Activated CD4-positive, alpha-beta memory T cell treated with anti-CD3 and anti-CD28 coated beads for 36 hours (primary cell): Measurements from ENCODE around the gene EML6. TPM values are rescaled to one million over a fixed set of nuclear protein-coding genes. Genes with fewer than 3 reads are reported as not detected.

Source experiments
- CTCF ChIA-PET: fragments of 350-600 bp; sonication (Branson Sonifier 250); formaldehyde crosslinking; loops from one replicate; lab custom pipeline; 2021; ENCODE audit warnings: antibody characterized with exemption, inconsistent platforms; lab: Charles Lee
- POLR2A ChIA-PET: fragments of 350-600 bp; sonication (Branson Sonifier 250); formaldehyde crosslinking; loops from one replicate; lab custom pipeline; 2021; ENCODE audit warnings: antibody characterized with exemption; lab: Charles Lee
- DNase-seq: peaks from one replicate; pipeline ENCODE4 v3.0.0-alpha.2; 2020
- H3K27ac Mint-ChIP-seq: one replicate; pipeline ENCODE4 v1.8.0; 2021; ENCODE audit warnings: mixed read lengths
- H3K27me3 Mint-ChIP-seq: one replicate; pipeline ENCODE4 v1.8.0; 2021; ENCODE audit warnings: mixed read lengths
- H3K36me3 Mint-ChIP-seq: one replicate; pipeline ENCODE4 v1.8.0; 2021; ENCODE audit warnings: mixed read lengths
- H3K4me1 Mint-ChIP-seq: one replicate; pipeline ENCODE4 v1.8.0; 2021; ENCODE audit warnings: low read depth, mixed read lengths
- H3K4me3 Mint-ChIP-seq: one replicate; pipeline ENCODE4 v1.8.0; 2021; ENCODE audit warnings: mild to moderate bottlenecking, mixed read lengths
- H3K9me3 Mint-ChIP-seq: one replicate; pipeline ENCODE4 v1.8.0; 2021; ENCODE audit warnings: mixed read lengths
- intact Hi-C: fragments of 100-400 bp; cut with micrococcal nuclease; formaldehyde crosslinking; loops from one replicate; pipeline ENCODE4 v1.15.1; 2023
- total RNA-seq, 2 experiments: library from RNA; stranded (reverse); gene quantifications; one replicate each; pipeline ENCODE4 v1.2.3, GENCODE V29; 2021

The EML6 gene
- total RNA-seq, result under 1 TPM; 0.46 to 0.50 TPM

DNA sequence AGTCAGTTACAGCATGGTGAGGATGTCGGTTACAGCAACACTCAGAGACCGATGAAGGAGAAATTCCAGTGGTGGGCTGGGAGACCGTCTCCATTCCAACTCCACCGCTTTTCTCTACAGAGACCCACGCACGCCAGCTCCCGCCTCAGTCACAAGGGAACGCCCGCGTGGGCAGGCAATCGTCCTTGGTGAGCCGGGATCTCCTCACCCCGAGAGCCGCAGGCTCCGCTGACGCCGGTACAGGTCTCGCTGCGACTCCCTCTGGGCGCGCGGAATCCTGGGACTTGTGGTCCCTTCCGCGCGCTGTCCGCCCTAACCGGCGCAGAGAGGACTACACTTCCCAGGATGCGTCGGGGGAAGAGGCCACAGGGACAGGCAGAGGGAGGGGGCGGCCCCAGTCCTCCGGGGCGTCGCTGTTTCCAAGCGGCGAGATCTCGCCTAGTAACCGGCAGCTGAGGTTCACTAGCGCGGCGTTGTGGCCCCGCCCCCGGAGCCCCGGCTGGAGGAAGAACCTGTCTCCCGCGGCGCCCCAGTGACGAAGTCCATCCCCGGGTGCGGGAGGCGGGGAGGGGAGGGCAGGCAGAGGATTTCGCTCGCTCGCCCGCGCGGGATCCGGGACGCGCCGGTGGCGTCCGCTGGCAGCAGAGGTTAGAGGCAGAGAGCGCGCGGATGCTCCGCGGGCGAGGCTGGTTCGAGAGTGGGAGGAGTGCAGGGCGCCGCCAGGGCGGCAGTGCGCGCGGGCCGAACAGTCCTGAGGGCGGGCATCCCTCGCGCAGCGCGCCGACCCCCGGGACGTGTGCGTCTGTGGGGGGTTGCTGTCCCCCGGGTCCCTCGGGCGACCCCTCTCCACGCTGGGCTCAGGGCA, at the start of gene EML6:
Gene EML6, plus strand, starts transcription at position 532 of the 865 bp plus-strand sequence. CDS start 1,400 bp downstream, outside the sequence.
- DNase-seq, result peak; percentile 99
- Mint-ChIP-seq H3K9me3 (no peaks in the 10 kb centered on the region), H3K4me1 (peaks cover 12% of the 10 kb centered on the region), H3K27ac (peak within 1 kb of the TSS; percentile 34), H3K4me3 (peak within 1 kb of the TSS; percentile 85), H3K36me3 (no peaks in the 10 kb centered on the region), H3K27me3 (peaks cover 31% of the 10 kb centered on the region)
- ChIA-PET CTCF (interaction anchor here (0.8 to 3.2 kb wide), 7 partner anchors 18 to 199 kb away, joined by 3 to 20 read pairs (median 6); no protein-coding TSS in a partner anchor), POLR2A (interaction anchor here (0.6 to 1.3 kb wide), 3 partner anchors 34 to 164 kb away, joined by 3 to 4 read pairs (median 4); no protein-coding TSS in a partner anchor)
- intact Hi-C loops, result loop anchor here (1.0 to 10.0 kb wide), 13 partner anchors 43 to 959 kb away; partner anchors contain the start of genes ACYP2, CFAP36, CHAC2 and CLHC1

DNA sequence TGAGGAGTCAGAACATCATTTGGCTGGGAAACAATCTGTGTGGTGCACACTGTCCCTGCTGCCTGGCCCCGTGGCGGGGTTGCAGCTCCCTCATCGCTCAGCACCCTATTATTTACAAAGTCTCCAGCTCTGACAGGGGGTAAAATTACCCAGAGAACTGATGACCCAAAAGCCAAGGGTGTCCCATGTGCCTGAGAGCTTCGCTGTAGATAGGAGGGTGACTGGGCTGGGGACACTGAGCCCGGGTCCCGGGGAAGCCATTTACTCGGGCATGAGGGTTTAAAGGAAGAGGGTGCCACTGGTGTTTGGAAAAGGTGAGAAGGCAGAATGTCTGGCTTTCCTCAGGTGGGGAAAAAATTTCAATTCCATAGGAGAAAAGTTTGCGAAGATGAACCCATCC, 48.2 kb upstream of the EML6 start:
- intact Hi-C loops, result no loop called here
- DNase-seq, result no peak
- H3K9me3 Mint-ChIP-seq, result no peaks in the 10 kb centered on the region
- H3K27me3 Mint-ChIP-seq, result peaks cover 42% of the 10 kb centered on the region
- no peak overlapping the region for H3K4me3 Mint-ChIP-seq
- ChIA-PET CTCF (interaction anchor here (6.2 to 7.5 kb wide), 2 partner anchors 11 to 30 kb away, joined by 36 to 76 read pairs; no protein-coding TSS in a partner anchor), POLR2A (no interaction called here)
- H3K27ac Mint-ChIP-seq, result no peak overlapping the region
- peaks cover 19% of the 10 kb centered on the region for H3K4me1 Mint-ChIP-seq
- peaks cover 5% of the 10 kb centered on the region for H3K36me3 Mint-ChIP-seq

DNA sequence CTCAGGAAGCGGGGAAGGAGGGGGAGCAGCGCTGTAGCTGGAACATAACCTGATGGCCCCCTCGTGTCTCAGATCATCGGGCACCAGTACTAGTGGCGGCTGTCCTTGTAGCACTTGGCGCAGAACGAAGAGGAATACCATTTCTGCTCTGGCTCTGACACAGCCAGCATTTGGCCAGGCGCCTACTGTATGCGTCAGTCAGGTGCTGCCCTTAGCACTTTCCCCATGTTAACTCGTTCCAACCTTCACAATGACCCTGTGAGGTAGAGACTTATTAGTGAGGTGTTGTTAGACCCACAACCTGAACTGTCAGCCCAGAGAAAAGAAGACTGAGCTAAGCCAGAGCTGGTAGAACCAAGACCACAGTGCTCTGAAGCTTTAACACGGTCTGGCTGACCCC, 47.7 kb upstream of the EML6 start:
- Mint-ChIP-seq H3K27ac (no peak overlapping the region), H3K4me3 (no peak overlapping the region), H3K9me3 (no peaks in the 10 kb centered on the region), H3K4me1 (peaks cover 23% of the 10 kb centered on the region), H3K36me3 (peaks cover 5% of the 10 kb centered on the region), H3K27me3 (peaks cover 42% of the 10 kb centered on the region)
- no peak for DNase-seq
- ChIA-PET CTCF (interaction anchor here (0.7 to 7.5 kb wide), 3 partner anchors 12 to 34 kb away, joined by 3 to 76 read pairs (median 36); no protein-coding TSS in a partner anchor), POLR2A (no interaction called here)
- intact Hi-C loops, result no loop called here

DNA sequence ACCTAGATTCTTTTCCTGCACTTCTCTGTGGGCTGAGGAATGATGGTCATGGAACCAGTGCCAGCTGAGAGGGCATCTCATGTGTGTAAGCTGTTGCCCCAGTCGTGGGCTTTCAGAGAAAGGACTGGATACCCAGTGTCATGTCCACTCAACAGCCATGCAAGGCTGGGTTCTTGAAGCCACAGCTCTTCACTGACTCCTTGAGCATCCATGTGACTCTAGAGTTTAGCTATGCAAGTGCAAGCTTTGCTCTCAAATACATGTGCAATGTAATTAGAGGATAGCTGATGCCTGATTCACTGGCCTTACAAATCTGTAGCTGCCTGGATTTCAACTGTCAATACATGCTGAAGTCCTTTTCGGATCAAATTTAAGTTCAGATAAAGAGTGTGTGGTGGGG, 46.8 kb upstream of the EML6 start:
- H3K4me1 Mint-ChIP-seq, result peaks cover 32% of the 10 kb centered on the region
- DNase-seq, result no peak
- CTCF ChIA-PET, result interaction anchor here (0.7 to 7.5 kb wide), 4 partner anchors 13 to 33 kb away, joined by 3 to 76 read pairs (median 20); no protein-coding TSS in a partner anchor
- peaks cover 3% of the 10 kb centered on the region for H3K9me3 Mint-ChIP-seq
- no peaks in the 10 kb centered on the region for H3K36me3 Mint-ChIP-seq
- POLR2A ChIA-PET, result interaction anchor here (0.5 kb wide), 1 partner anchor 800 kb away, joined by 3 read pairs; no protein-coding TSS in a partner anchor
- H3K27ac Mint-ChIP-seq, result no peak overlapping the region
- H3K27me3 Mint-ChIP-seq, result peaks cover 48% of the 10 kb centered on the region
- intact Hi-C loops, result no loop called here
- H3K4me3 Mint-ChIP-seq, result no peak overlapping the region

DNA sequence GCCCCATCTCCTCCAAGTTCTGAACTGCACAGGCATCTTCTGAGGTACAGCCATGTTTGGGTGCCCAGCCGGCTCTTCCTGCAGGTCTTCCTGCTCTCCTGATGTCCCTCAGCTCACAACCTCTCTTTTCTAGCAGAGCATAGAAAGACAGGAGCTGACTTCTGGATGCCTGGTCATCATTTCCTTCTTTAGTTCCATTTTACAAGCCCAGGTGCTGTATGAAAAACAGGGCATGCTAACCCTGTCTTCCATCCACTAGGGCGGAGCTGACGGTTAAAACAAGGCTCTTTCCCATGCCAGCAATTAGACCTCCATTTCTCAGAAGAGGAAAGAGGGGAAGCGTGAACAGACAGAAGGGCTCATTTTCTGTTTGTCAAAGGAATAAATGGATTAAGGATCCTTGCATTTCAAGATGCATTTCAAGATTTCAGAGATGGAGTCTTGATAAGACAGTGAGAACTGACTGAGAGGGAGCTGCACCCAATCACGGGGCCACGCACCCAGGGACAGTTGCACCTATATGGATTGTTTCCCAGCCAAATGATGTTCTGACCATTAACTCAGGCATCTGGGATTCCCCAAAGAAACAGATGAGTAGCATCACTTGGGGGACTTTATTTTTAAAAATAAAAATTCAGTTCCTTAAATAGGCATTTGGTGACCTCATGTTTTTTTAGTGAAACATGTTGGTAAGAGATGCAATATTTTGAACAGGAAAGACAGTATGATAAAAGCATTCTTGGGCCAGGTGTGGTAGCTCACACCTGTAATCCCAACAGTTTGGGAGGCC, 45.8 kb upstream of the EML6 start:
- ChIA-PET CTCF (interaction anchor here (1.5 to 7.5 kb wide), 3 partner anchors 14 to 30 kb away, joined by 5 to 76 read pairs (median 36); no protein-coding TSS in a partner anchor), POLR2A (no interaction called here)
- H3K27ac Mint-ChIP-seq, result no peak overlapping the region
- no peaks in the 10 kb centered on the region for H3K36me3 Mint-ChIP-seq
- no peak overlapping the region for H3K4me3 Mint-ChIP-seq
- intact Hi-C loops, result no loop called here
- no peak for DNase-seq
- H3K9me3 Mint-ChIP-seq, result peaks cover 4% of the 10 kb centered on the region
- peaks cover 34% of the 10 kb centered on the region for H3K4me1 Mint-ChIP-seq
- peaks cover 49% of the 10 kb centered on the region for H3K27me3 Mint-ChIP-seq

DNA sequence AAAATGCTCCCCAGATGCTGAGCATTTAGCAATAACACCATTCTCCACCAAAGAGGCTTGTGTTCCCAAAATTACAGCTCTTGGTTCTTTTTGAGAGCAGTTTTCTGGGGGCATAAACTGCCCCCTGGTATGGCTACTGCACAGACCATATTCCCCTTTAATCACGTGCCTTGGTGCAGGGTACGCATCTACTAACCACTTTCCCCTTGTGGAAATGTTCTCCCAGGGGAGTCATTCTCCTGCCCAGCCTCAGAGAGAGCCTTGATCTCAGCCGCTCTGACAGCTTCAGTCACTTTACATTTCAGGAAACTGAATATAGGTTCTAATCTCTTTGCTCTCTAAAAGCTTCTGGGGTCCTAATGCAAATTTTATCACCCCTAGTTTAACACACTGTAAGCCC, 44.7 kb upstream of the EML6 start:
- Mint-ChIP-seq H3K4me3 (no peak overlapping the region), H3K36me3 (no peaks in the 10 kb centered on the region), H3K9me3 (peaks cover 4% of the 10 kb centered on the region), H3K27me3 (peaks cover 54% of the 10 kb centered on the region), H3K4me1 (peaks cover 24% of the 10 kb centered on the region), H3K27ac (no peak overlapping the region)
- POLR2A ChIA-PET, result no interaction called here
- DNase-seq, result no peak
- intact Hi-C loops, result no loop called here
- CTCF ChIA-PET, result interaction anchor here (1.2 to 7.5 kb wide), 4 partner anchors 15 to 160 kb away, joined by 3 to 76 read pairs (median 31); no protein-coding TSS in a partner anchor

DNA sequence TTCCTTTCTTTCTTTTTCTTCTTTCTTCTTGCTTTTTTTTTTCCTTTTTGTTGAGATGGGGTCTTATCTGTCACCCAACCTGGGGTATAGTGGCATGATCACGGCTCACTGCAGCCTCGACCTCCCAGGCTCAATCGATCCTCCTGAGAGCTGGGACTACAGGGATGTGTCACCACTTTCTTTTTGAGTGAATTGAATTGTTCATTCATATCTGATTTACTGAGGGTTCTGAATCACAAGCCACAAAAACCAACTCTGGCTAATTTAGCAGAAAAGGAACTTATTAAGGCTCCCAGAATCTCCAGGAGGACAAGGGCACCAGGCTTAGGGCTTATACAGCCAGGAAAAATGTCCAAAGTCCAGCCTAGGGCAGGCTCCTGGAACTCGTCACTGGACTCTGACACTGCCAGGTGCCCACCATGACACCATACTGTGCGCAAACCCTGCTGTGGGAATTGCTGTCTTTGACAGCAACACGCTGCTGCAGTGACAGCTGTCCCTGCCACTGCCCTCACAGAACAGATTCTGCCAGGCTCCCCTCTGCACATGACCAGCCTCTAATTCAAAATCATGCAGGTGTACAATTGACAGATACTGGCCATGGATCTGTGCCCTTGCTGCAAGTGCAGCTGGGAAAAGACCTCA, 42.9 kb upstream of the EML6 start:
- H3K4me3 Mint-ChIP-seq, result peak overlapping the region; percentile 47
- no peaks in the 10 kb centered on the region for H3K36me3 Mint-ChIP-seq
- POLR2A ChIA-PET, result interaction anchor here (1.1 to 1.6 kb wide), 3 partner anchors 22 to 108 kb away, joined by 3 to 5 read pairs (median 5); no protein-coding TSS in a partner anchor
- H3K27me3 Mint-ChIP-seq, result peaks cover 68% of the 10 kb centered on the region
- peaks cover 21% of the 10 kb centered on the region for H3K4me1 Mint-ChIP-seq
- intact Hi-C loops, result loop anchor here (1.0 to 5.0 kb wide), 7 partner anchors 8 to 713 kb away; partner anchors contain the start of gene EML6
- CTCF ChIA-PET, result interaction anchor here (1.1 to 7.5 kb wide), 6 partner anchors 16 to 157 kb away, joined by 3 to 76 read pairs (median 18); no protein-coding TSS in a partner anchor
- no peak overlapping the region for H3K27ac Mint-ChIP-seq
- peak; percentile 65 for DNase-seq
- peaks cover 4% of the 10 kb centered on the region for H3K9me3 Mint-ChIP-seq

DNA sequence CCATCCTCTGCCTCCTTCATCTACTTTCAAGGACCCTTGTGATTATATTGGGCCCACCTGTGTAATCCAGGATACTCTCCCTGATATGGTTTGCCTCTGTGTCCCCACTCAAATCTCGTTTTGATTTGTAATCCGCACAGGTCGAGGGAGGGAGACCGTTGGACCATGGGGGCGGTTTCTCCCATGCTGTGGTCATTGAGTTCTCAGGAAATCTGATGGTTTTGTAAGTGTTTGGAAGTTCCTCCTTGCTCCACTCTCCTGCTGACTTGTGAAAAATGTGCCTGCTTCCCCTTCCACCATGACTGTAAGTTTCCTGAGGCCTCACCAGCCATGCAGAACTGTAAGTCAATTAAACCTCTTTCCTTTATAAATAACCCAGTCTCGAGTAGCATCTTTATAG, 42.0 kb upstream of the EML6 start:
- Mint-ChIP-seq H3K4me3 (no peak overlapping the region), H3K27ac (no peak overlapping the region)
- POLR2A ChIA-PET, result interaction anchor here (0.6 to 1.6 kb wide), 2 partner anchors 23 to 581 kb away, joined by 4 to 5 read pairs; no protein-coding TSS in a partner anchor

DNA sequence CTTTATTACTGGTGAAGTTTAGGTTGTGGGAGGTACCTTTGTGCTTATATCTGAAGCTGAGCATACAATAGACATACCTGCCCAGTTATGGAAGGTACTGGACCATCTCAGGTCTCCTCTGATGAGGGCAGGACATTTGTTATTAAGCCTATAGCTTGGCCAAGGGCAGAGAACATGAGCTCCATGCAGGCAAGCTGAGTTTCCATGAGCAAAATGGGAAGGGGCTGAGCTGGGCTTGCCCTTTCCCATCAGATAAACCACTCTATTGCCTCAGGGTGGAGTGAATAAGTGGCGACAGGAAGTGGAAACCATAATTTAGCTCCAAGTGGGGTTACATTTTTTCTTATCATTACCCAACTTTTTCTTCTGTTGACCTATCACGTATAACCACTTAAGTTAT, 39.9 kb upstream of the EML6 start:
- H3K9me3 Mint-ChIP-seq, result peaks cover 4% of the 10 kb centered on the region
- H3K36me3 Mint-ChIP-seq, result no peaks in the 10 kb centered on the region
- no peak overlapping the region for H3K27ac Mint-ChIP-seq
- H3K4me3 Mint-ChIP-seq, result no peak overlapping the region
- ChIA-PET POLR2A (no interaction called here), CTCF (interaction anchor here (0.7 to 4.9 kb wide), 4 partner anchors 8 to 31 kb away, joined by 3 to 26 read pairs (median 4); no protein-coding TSS in a partner anchor)
- intact Hi-C loops, result loop anchor here (5.0 kb wide), 1 partner anchor 716 kb away; no protein-coding TSS in a partner anchor
- H3K27me3 Mint-ChIP-seq, result peaks cover 50% of the 10 kb centered on the region
- no peak for DNase-seq
- peaks cover 26% of the 10 kb centered on the region for H3K4me1 Mint-ChIP-seq

More for the DNA sequence above, 42.0 kb upstream of the EML6 start:
- intact Hi-C loops, result loop anchor here (2.0 to 5.0 kb wide), 2 partner anchors 17 to 714 kb away; no protein-coding TSS in a partner anchor
- peaks cover 4% of the 10 kb centered on the region for H3K9me3 Mint-ChIP-seq
- peaks cover 21% of the 10 kb centered on the region for H3K4me1 Mint-ChIP-seq
- peaks cover 64% of the 10 kb centered on the region for H3K27me3 Mint-ChIP-seq
- no peak for DNase-seq
- CTCF ChIA-PET, result interaction anchor here (1.1 to 7.5 kb wide), 6 partner anchors 17 to 158 kb away, joined by 3 to 76 read pairs (median 18); no protein-coding TSS in a partner anchor
- no peaks in the 10 kb centered on the region for H3K36me3 Mint-ChIP-seq

DNA sequence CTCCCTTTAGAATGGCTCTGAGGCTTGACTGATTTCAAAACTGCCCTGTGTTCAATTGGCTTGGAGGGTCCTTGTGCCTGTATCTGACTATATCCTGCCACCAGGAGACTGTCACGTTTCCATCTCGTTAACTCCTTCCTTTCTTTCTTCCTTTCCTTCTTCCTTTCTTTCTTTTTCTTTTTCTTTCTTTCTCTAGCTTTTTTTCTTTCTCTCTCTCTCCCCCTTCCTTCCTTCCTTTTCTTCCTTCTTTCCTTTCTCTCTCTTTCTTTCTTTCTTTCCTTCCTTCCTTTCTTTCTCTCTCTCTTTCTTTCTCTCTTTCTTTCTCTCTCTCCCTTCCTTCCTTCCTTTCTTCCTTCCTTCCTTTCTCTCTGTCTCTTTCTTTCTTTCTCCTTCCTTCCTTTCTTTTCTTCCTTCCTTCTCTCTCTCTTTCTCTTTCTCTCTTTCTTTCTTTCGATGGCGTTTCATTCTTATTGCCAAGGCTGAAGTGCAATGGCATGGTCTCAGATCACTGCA, 38.1 kb upstream of the EML6 start:
- Mint-ChIP-seq H3K27me3 (peaks cover 48% of the 10 kb centered on the region), H3K9me3 (peaks cover 4% of the 10 kb centered on the region), H3K27ac (no peak overlapping the region), H3K4me3 (no peak overlapping the region), H3K36me3 (no peaks in the 10 kb centered on the region), H3K4me1 (peaks cover 20% of the 10 kb centered on the region)
- POLR2A ChIA-PET, result no interaction called here
- intact Hi-C loops, result no loop called here
- CTCF ChIA-PET, result no interaction called here
- DNase-seq, result no peak
